Activated T-cell treated with anti-CD3 and anti-CD28 coated beads for 24 hours (primary cell): ENCODE results near the gene ACOXL.
A peak's percentile ranks its signal among the peaks of the same experiment; 100 is the strongest.
"Not testable (repeated sequence)": the region's sequence is repeated elsewhere in the genome, so short reads cannot be mapped to it uniquely, and the experiment has no call there.

Experiments used
- DNase-seq: peaks from one replicate; pipeline ENCODE4 v3.0.0-alpha.2; 2020; ENCODE audit warnings: low read depth

The ACOXL gene

GRCh38 chr2:110829413-110830146, 97.2 kb downstream of the ACOXL start:
- no peak for DNase-seq

- DNase-seq, result no peak
Measured at GRCh38 chr2:110832740-110833139, 100.4 kb downstream of the ACOXL start.

GRCh38 chr2:110834134-110834827, 101.9 kb downstream of the ACOXL start:
- no peak for DNase-seq

- no peak for DNase-seq
Measured at GRCh38 chr2:110836671-110837070, 104.3 kb downstream of the ACOXL start.

GRCh38 chr2:110837446-110838409, 105.4 kb downstream of the ACOXL start:
- no peak for DNase-seq

GRCh38 chr2:110838657-110839384, 106.4 kb downstream of the ACOXL start:
- no peak for DNase-seq

- DNase-seq, result no peak
Measured at GRCh38 chr2:110840508-110840907, 108.1 kb downstream of the ACOXL start.

GRCh38 chr2:110842048-110842447, 109.7 kb downstream of the ACOXL start:
- DNase-seq, result no peak

GRCh38 chr2:110843496-110843895, 111.1 kb downstream of the ACOXL start:
- no peak for DNase-seq

GRCh38 chr2:110843959-110844510, 111.7 kb downstream of the ACOXL start:
- no peak for DNase-seq

- DNase-seq, result no peak
Measured at GRCh38 chr2:110847651-110848050, 115.3 kb downstream of the ACOXL start.

- DNase-seq, result no peak
Measured at GRCh38 chr2:110848071-110848470, 115.7 kb downstream of the ACOXL start.

- no peak for DNase-seq
Measured at GRCh38 chr2:110848519-110849030, 116.2 kb downstream of the ACOXL start.

- no peak for DNase-seq
Measured at GRCh38 chr2:110851531-110851930, 119.2 kb downstream of the ACOXL start.

GRCh38 chr2:110852051-110852450, 119.7 kb downstream of the ACOXL start:
- DNase-seq, result no peak

GRCh38 chr2:110852541-110853263, 120.3 kb downstream of the ACOXL start:
- DNase-seq, result no peak

- DNase-seq, result peak; percentile 46
Measured at GRCh38 chr2:110853516-110853915, 121.1 kb downstream of the ACOXL start.

- no peak for DNase-seq
Measured at GRCh38 chr2:110853948-110854347, 121.6 kb downstream of the ACOXL start.

GRCh38 chr2:110854355-110855081, 122.1 kb downstream of the ACOXL start:
- DNase-seq, result no peak

- not testable (repeated sequence) for DNase-seq
Measured at GRCh38 chr2:110855841-110856240, 123.5 kb downstream of the ACOXL start.
